Mesenchymal stem cell (in vitro differentiated cells and primary cell): ENCODE data around the gene PPRC1.

Experiments used
- DNase-seq: peaks from one replicate; pipeline ENCODE4 v3.0.0-alpha.2; 2013
- H2AFZ ChIP-seq: one replicate; pipeline ENCODE4 v1.6.1; 2013; ENCODE audit warnings: low read depth, mild to moderate bottlenecking, control low read depth, inconsistent platforms, low read length, moderate library complexity
- H2AK5ac ChIP-seq: 2 replicates; pipeline ENCODE4 v1.6.1; 2013; ENCODE audit warnings: low read length, moderate library complexity, mild to moderate bottlenecking, inconsistent platforms; ENCODE audit not compliant: severe bottlenecking
- H2BK120ac ChIP-seq: one replicate; pipeline ENCODE4 v1.6.1; 2013; ENCODE audit warnings: low read depth, mild to moderate bottlenecking, inconsistent platforms, low read length, moderate library complexity
- H2BK12ac ChIP-seq, 2 experiments: one replicate each; pipeline ENCODE4 v1.6.1; 2013; ENCODE audit warnings: inconsistent platforms in 2 of 2, low read length in 2 of 2, mild to moderate bottlenecking in 2 of 2, moderate library complexity in 2 of 2, control low read depth in 1 of 2
- H2BK15ac ChIP-seq: one replicate; pipeline ENCODE4 v1.6.1; 2013; ENCODE audit warnings: mild to moderate bottlenecking, low read depth, inconsistent platforms; ENCODE audit not compliant: poor library complexity, severe bottlenecking
- H2BK5ac ChIP-seq: 2 replicates; pipeline ENCODE4 v1.6.1; 2013; ENCODE audit warnings: low read depth, mild to moderate bottlenecking, low read length, control low read depth, inconsistent platforms; ENCODE audit not compliant: poor library complexity, severe bottlenecking
- H3K14ac ChIP-seq, 2 experiments: one replicate each; pipeline ENCODE4 v1.6.1; 2013; ENCODE audit warnings: inconsistent platforms in 2 of 2, low read length in 2 of 2, control low read depth in 1 of 2, mild to moderate bottlenecking in 1 of 2, moderate library complexity in 1 of 2
- H3K18ac ChIP-seq, 2 experiments: one replicate each; pipeline ENCODE4 v1.6.1; 2013; ENCODE audit warnings: inconsistent platforms in 2 of 2, low read length in 2 of 2, control low read depth in 1 of 2, low read depth in 1 of 2, mild to moderate bottlenecking in 1 of 2
- H3K23ac ChIP-seq, 2 experiments: one replicate each; pipeline ENCODE4 v1.6.1; 2013; ENCODE audit warnings: inconsistent platforms in 2 of 2, low read length in 2 of 2, mild to moderate bottlenecking in 2 of 2, moderate library complexity in 2 of 2, control low read depth in 1 of 2
- H3K27ac ChIP-seq: 2 replicates; pipeline ENCODE4 v1.5.1; 2013; ENCODE audit warnings: mild to moderate bottlenecking, moderate library complexity, low read length, control low read depth, inconsistent platforms; ENCODE audit not compliant: poor library complexity, severe bottlenecking
- H3K27me3 ChIP-seq, 2 experiments: 2 replicates each; pipeline versions ENCODE4 v1.6.1 to v1.7.0; 2013; ENCODE audit warnings: low read length in 2 of 2, mild to moderate bottlenecking in 2 of 2, moderate library complexity in 2 of 2, control low read depth in 1 of 2, inconsistent platforms in 1 of 2; ENCODE audit not compliant: control insufficient read depth in 1 of 2, insufficient read depth in 1 of 2
- H3K36me3 ChIP-seq, 2 experiments: 2 replicates each; pipeline versions ENCODE4 v1.6.1 to v1.7.0; 2013; ENCODE audit warnings: low read length in 2 of 2, control low read depth in 1 of 2, inconsistent platforms in 1 of 2, low read depth in 1 of 2, mild to moderate bottlenecking in 1 of 2; ENCODE audit not compliant: insufficient read depth in 2 of 2, control insufficient read depth in 1 of 2
- H3K4ac ChIP-seq, 2 experiments: one replicate each; pipeline ENCODE4 v1.6.1; 2013; ENCODE audit warnings: inconsistent platforms in 2 of 2, low read length in 2 of 2, mild to moderate bottlenecking in 2 of 2, moderate library complexity in 2 of 2, control low read depth in 1 of 2, low read depth in 1 of 2
- H3K4me1 ChIP-seq: 2 replicates; pipeline ENCODE4 v1.6.1; 2013; ENCODE audit warnings: low read depth, low read length, control low read depth; ENCODE audit not compliant: control insufficient read depth, insufficient read depth
- H3K4me2 ChIP-seq: 2 replicates; pipeline ENCODE4 v1.6.1; 2013; ENCODE audit warnings: low read length, mild to moderate bottlenecking, inconsistent platforms; ENCODE audit not compliant: poor library complexity, severe bottlenecking
- H3K4me3 ChIP-seq, 2 experiments: 2 replicates each; pipeline versions ENCODE4 v1.5.1 to v1.7.0; 2013; ENCODE audit warnings: low read length in 2 of 2, mild to moderate bottlenecking in 2 of 2, control low read depth in 1 of 2, low read depth in 1 of 2; ENCODE audit not compliant: insufficient read depth in 1 of 2
- H3K79me1 ChIP-seq: replicated peaks from 2 replicates; pipeline ENCODE4 v1.6.1; 2013; ENCODE audit warnings: mild to moderate bottlenecking, control low read depth, low read length, inconsistent platforms; ENCODE audit not compliant: poor library complexity, severe bottlenecking
- H3K9ac ChIP-seq: 2 replicates; pipeline ENCODE4 v1.7.0; 2013; ENCODE audit warnings: mild to moderate bottlenecking, low read length, moderate library complexity
- H3K9me3 ChIP-seq: 2 replicates; pipeline ENCODE4 v1.7.0; 2013; ENCODE audit warnings: mild to moderate bottlenecking, low read length; ENCODE audit not compliant: control insufficient read depth
- H4K8ac ChIP-seq: one replicate; pipeline ENCODE4 v1.6.1; 2013; ENCODE audit warnings: inconsistent platforms, mild to moderate bottlenecking, low read length, moderate library complexity
- H4K91ac ChIP-seq: one replicate; pipeline ENCODE4 v1.6.1; 2013; ENCODE audit warnings: mild to moderate bottlenecking, low read length, inconsistent platforms
- WGBS: methylation state at CpG from one replicate; pipeline ENCODE4 v1.1.7; 2013; ENCODE audit warnings: mixed read lengths; 5-methylcytosine and 5-hydroxymethylcytosine counted together

Gene PPRC1

DNA sequence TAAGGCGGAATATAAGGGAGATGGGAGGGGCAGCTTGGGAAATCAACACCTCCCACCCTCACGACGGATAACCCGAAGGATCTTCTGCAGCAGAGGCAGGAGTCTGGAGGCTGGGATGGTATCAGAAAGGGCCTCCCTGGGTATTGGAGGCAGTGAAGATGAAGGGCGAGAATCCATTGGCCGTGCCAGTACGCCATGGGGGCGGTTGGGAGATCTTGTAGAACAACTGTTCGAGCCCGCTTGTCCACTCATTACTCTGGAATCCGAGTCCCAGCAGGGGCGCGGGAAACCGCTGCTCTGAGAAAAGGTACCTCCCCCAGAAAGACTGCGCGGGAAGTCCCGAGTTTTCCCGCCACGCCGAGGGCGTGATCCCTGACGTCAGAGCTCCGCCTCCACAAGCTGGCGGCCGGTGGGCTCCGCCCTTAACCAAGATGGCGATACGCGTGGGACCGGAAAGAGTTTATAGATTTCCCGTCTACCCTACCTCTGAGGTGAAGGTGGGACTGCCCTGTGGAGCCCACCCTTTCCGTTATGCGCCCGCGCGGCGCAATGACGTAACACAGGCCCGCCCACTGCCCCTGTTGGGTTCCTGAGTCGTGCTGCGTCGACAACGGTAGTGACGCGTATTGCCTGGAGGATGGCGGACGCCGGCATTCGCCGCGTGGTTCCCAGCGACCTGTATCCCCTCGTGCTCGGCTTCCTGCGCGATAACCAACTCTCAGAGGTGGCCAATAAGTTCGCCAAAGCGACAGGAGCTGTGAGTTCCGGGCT lies 19.1 kb downstream of the PPRC1 start, which contains the start of gene NOLC1:
TSS of gene NOLC1 (plus strand) at position 616 of the 771 bp plus-strand sequence. CDS start at position 638, 22 bp downstream.
- peak within 1 kb of the TSS; percentile 5 for H4K91ac ChIP-seq
- peak within 1 kb of the TSS; percentile 74 for H3K4me2 ChIP-seq
- H2BK15ac ChIP-seq: no peak within 1 kb of the TSS
- peaks cover 16% of the 10 kb centered on the region for H3K79me1 ChIP-seq
- peak within 1 kb of the TSS; percentile 96 for H2AFZ ChIP-seq
- H3K27me3 ChIP-seq: no peaks in the 10 kb centered on the region
- H3K4me3 ChIP-seq: peak within 1 kb of the TSS; percentile 72 to 98
- peak within 1 kb of the TSS; percentile 98 for H3K9ac ChIP-seq
- peak within 1 kb of the TSS; percentile 3 for H2AK5ac ChIP-seq
- no peak within 1 kb of the TSS for H2BK120ac ChIP-seq
- H3K36me3 ChIP-seq: peaks cover 40 to 61% of the 10 kb centered on the region in 2 experiments
- peak within 1 kb of the TSS; percentile 50 for H2BK5ac ChIP-seq
- peaks cover 10% of the 10 kb centered on the region for H3K4me1 ChIP-seq
- peak within 1 kb of the TSS; percentile 94 for H3K27ac ChIP-seq
- H3K23ac ChIP-seq: peak within 1 kb of the TSS in 1 of 2 experiments; percentile 96
- no peak within 1 kb of the TSS for H4K8ac ChIP-seq
- peak within 1 kb of the TSS in 1 of 2 experiments; percentile 29 for H2BK12ac ChIP-seq
- WGBS: 5% methylated on average over 59 of the region's 59 CpGs
- peak within 1 kb of the TSS in 1 of 2 experiments; percentile 92 for H3K4ac ChIP-seq
- H3K18ac ChIP-seq: peak within 1 kb of the TSS in 1 of 2 experiments; percentile 96
- no peaks in the 10 kb centered on the region for H3K9me3 ChIP-seq
- peak within 1 kb of the TSS in 1 of 2 experiments; percentile 85 for H3K14ac ChIP-seq
- DNase-seq: peak; percentile 99

GRCh38 chr10:102152545-102152890 lies 19.7 kb downstream of the PPRC1 start:
- DNase-seq: no peak
- H3K18ac ChIP-seq: peak overlapping the region in 1 of 2 experiments; percentile 96
- H3K9me3 ChIP-seq: no peaks in the 10 kb centered on the region
- H4K91ac ChIP-seq: no peak overlapping the region
- peak overlapping the region; percentile 66 for H3K27ac ChIP-seq
- H2AFZ ChIP-seq: peak overlapping the region; percentile 96
- no peak overlapping the region for H2BK5ac ChIP-seq
- H3K4me1 ChIP-seq: peaks cover 11% of the 10 kb centered on the region
- H3K9ac ChIP-seq: peak overlapping the region; percentile 98
- H3K79me1 ChIP-seq: peaks cover 13% of the 10 kb centered on the region
- H4K8ac ChIP-seq: no peak overlapping the region
- peak overlapping the region in 1 of 2 experiments; percentile 92 for H3K4ac ChIP-seq
- WGBS: under 1% methylated on average over 19 of the region's 19 CpGs
- H2BK15ac ChIP-seq: no peak overlapping the region
- H3K36me3 ChIP-seq: peaks cover 39 to 61% of the 10 kb centered on the region in 2 experiments
- peak overlapping the region; percentile 74 for H3K4me2 ChIP-seq
- H3K23ac ChIP-seq: peak overlapping the region in 1 of 2 experiments; percentile 96
- H2BK120ac ChIP-seq: no peak overlapping the region
- peak overlapping the region; percentile 72 to 98 for H3K4me3 ChIP-seq
- H2BK12ac ChIP-seq: peak overlapping the region in 1 of 2 experiments; percentile 29
- H3K14ac ChIP-seq: peak overlapping the region in 1 of 2 experiments; percentile 85
- no peaks in the 10 kb centered on the region for H3K27me3 ChIP-seq
- H2AK5ac ChIP-seq: no peak overlapping the region

GRCh38 chr10:102153093-102153620 lies 20.3 kb downstream of the PPRC1 start:
- no peak overlapping the region for H3K18ac ChIP-seq
- peak overlapping the region; percentile 74 for H3K4me2 ChIP-seq
- peak overlapping the region; percentile 98 for H3K9ac ChIP-seq
- no peak overlapping the region for H2AFZ ChIP-seq
- no peak overlapping the region for H2AK5ac ChIP-seq
- no peak overlapping the region for H3K27ac ChIP-seq
- no peak overlapping the region for H2BK120ac ChIP-seq
- peaks cover 11% of the 10 kb centered on the region for H3K4me1 ChIP-seq
- no peaks in the 10 kb centered on the region for H3K9me3 ChIP-seq
- DNase-seq: peak; percentile 40
- H2BK5ac ChIP-seq: no peak overlapping the region
- H3K4ac ChIP-seq: no peak overlapping the region
- no peak overlapping the region for H4K8ac ChIP-seq
- no peak overlapping the region for H3K14ac ChIP-seq
- WGBS: 43% methylated on average over 5 of the region's 5 CpGs
- H3K36me3 ChIP-seq: peaks cover 44 to 61% of the 10 kb centered on the region in 2 experiments
- no peak overlapping the region for H4K91ac ChIP-seq
- H3K4me3 ChIP-seq: peak overlapping the region in 1 of 2 experiments; percentile 98
- H2BK12ac ChIP-seq: no peak overlapping the region
- peaks cover 17% of the 10 kb centered on the region for H3K79me1 ChIP-seq
- no peak overlapping the region for H3K23ac ChIP-seq
- H3K27me3 ChIP-seq: no peaks in the 10 kb centered on the region
- no peak overlapping the region for H2BK15ac ChIP-seq

GRCh38 chr10:102154466-102155116 lies 21.8 kb downstream of the PPRC1 start:
- Histone ChIP-seq H3K18ac (no peak overlapping the region), H3K9me3 (no peaks in the 10 kb centered on the region), H3K4me3 (no peak overlapping the region), H4K91ac (no peak overlapping the region), H2BK12ac (no peak overlapping the region), H3K14ac (no peak overlapping the region), H3K27ac (no peak overlapping the region), H3K23ac (no peak overlapping the region), H2BK5ac (no peak overlapping the region), H2BK15ac (no peak overlapping the region), H3K27me3 (no peaks in the 10 kb centered on the region), H2AFZ (no peak overlapping the region), H3K9ac (no peak overlapping the region), H2AK5ac (no peak overlapping the region), H3K36me3 (peaks cover 36 to 59% of the 10 kb centered on the region in 2 experiments), H3K4me1 (peaks cover 16% of the 10 kb centered on the region), H2BK120ac (no peak overlapping the region), H3K4me2 (no peak overlapping the region), H4K8ac (no peak overlapping the region), H3K4ac (no peak overlapping the region), H3K79me1 (peaks cover 12% of the 10 kb centered on the region)
- DNase-seq: no peak
- 95% methylated on average over 9 of the region's 11 CpGs for WGBS
